Bronchial epithelial cell (primary cell): ENCODE data around the gene LKAAEAR1. TPM values are rescaled to one million over a fixed set of nuclear protein-coding genes. Genes with fewer than 3 reads are reported as not detected.

Experiments used
- DNase-seq: peaks from one replicate; pipeline ENCODE4 v3.0.0-alpha.2; 2010; ENCODE audit warnings: low read depth
- FAIRE-seq: peaks from 2 replicates; lab custom pipeline; 2011; peaks lifted over from hg19 to GRCh38; lab: Jason Lieb, UNC
- H3K27me3 ChIP-seq: 2 replicates; pipeline ENCODE4 v1.5.1; 2011; ENCODE audit warnings: low read length; ENCODE audit not compliant: control insufficient read depth, insufficient read depth
- H3K36me3 ChIP-seq: 2 replicates; pipeline ENCODE4 v1.5.1; 2011; ENCODE audit warnings: low read length; ENCODE audit not compliant: control insufficient read depth, insufficient read depth
- H3K4me3 ChIP-seq: 2 replicates; pipeline ENCODE4 v1.5.1; 2011; ENCODE audit warnings: mild to moderate bottlenecking, low read depth, low read length, control low read depth
- total RNA-seq: library from RNA; depleted of rRNA; stranded (reverse); fragments of >200 nt; gene quantifications from 2 replicates; pipeline ENCODE4 v1.2.1, GENCODE V29; 2014
- TF ChIP-seq, protein P1 (sequence below): IDR thresholded peaks from 2 replicates; pipeline ENCODE4 v1.5.1; 2011; ENCODE audit warnings: mild to moderate bottlenecking, moderate library complexity, low read length, control low read depth, inconsistent platforms; ENCODE audit not compliant: insufficient read depth, severe bottlenecking

LKAAEAR1 gene
- total RNA-seq, 1 donor from 2014 or later, result not detected

DNA sequence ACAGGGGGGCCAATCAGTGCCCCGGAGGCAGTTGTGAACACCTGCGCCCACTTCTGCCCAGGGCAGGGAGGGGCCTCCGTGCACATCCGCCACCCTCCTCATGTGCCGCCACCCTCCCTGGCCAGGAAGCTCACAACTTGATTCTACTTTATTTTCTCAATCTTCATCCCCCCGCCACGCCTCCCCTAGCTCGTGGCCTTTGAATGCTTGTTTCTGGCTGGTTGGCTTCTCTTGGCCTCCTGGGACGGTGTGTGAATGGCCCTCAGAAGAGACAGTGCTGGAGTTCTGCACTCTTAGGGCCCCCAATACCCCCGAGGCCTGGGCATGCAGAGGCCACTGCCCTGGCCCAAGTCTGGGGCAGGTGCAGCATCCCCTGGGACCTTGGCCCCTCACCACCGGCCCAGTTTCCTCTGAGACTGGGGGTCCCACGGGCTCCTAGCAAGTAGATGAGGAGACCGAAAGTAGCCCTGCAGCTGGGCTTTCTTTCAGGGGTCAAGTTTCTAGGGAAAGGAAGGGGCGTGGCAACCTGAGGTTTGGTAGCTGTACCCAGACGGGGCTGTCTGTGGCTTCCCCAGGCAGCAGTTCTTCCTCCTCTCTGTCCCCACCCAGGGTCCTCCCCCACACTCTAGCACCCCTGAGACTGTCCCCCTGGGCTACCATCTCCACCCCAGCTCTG lies 6.2 kb downstream of the LKAAEAR1 start:
- Histone ChIP-seq H3K36me3 (peaks cover 4% of the 10 kb centered on the region), H3K27me3 (peaks cover 3% of the 10 kb centered on the region), H3K4me3 (no peak overlapping the region)
- FAIRE-seq (no peak), DNase-seq (no peak)
- TF ChIP-seq, protein P1, sequence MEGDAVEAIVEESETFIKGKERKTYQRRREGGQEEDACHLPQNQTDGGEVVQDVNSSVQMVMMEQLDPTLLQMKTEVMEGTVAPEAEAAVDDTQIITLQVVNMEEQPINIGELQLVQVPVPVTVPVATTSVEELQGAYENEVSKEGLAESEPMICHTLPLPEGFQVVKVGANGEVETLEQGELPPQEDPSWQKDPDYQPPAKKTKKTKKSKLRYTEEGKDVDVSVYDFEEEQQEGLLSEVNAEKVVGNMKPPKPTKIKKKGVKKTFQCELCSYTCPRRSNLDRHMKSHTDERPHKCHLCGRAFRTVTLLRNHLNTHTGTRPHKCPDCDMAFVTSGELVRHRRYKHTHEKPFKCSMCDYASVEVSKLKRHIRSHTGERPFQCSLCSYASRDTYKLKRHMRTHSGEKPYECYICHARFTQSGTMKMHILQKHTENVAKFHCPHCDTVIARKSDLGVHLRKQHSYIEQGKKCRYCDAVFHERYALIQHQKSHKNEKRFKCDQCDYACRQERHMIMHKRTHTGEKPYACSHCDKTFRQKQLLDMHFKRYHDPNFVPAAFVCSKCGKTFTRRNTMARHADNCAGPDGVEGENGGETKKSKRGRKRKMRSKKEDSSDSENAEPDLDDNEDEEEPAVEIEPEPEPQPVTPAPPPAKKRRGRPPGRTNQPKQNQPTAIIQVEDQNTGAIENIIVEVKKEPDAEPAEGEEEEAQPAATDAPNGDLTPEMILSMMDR, result no peak

DNA sequence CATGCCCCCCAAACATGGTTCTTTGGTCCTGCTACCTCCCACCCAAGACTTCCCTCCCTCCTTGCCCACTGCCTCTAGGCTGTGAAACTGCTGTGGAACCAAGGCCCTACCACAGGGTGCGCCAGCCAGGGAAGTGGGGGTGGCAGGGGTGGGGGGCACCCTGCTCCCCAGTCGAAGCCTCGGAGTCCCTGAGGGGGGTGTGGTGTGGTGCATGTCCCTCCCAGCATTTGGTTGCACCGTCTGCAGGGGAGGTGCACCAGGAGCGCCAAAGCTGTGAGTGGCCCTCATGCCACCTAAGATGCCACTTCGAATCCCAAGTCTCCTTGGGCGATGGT lies 6.7 kb downstream of the LKAAEAR1 start:
- TF ChIP-seq, protein P1, result no peak
- FAIRE-seq (peak; percentile 58), DNase-seq (no peak)
- no peak overlapping the region for H3K4me3 ChIP-seq
- peaks cover 2% of the 10 kb centered on the region for H3K27me3 ChIP-seq
- peaks cover 4% of the 10 kb centered on the region for H3K36me3 ChIP-seq

GRCh38 chr20:64077094-64077493 lies 7.1 kb downstream of the LKAAEAR1 start:
- TF ChIP-seq, protein P1, result no peak
- peaks cover 5% of the 10 kb centered on the region for H3K36me3 ChIP-seq
- FAIRE-seq (no peak), DNase-seq (no peak)
- no peaks in the 10 kb centered on the region for H3K27me3 ChIP-seq
- no peak overlapping the region for H3K4me3 ChIP-seq

- TF ChIP-seq, protein P1, result no peak
- no peak overlapping the region for H3K4me3 ChIP-seq
- FAIRE-seq, result no peak
- H3K36me3 ChIP-seq, result peaks cover 5% of the 10 kb centered on the region
- DNase-seq, result no peak
- H3K27me3 ChIP-seq, result no peaks in the 10 kb centered on the region
Observed at GRCh38 chr20:64076061-64076997, 7.9 kb downstream of the LKAAEAR1 start.

- H3K27me3 ChIP-seq, result no peaks in the 10 kb centered on the region
- TF ChIP-seq, protein P1, result no peak
- FAIRE-seq, result no peak
- no peak for DNase-seq
- H3K4me3 ChIP-seq, result no peak overlapping the region
- H3K36me3 ChIP-seq, result peaks cover 5% of the 10 kb centered on the region
Observed at GRCh38 chr20:64075556-64075955, 8.6 kb downstream of the LKAAEAR1 start.
